ENCODE results near the gene UBE2M. TPM values are rescaled to one million over a fixed set of nuclear protein-coding genes. Genes with fewer than 3 reads are reported as not detected.

UBE2M gene
- total RNA-seq, 1 donor from 2014 or later = 78.3 TPM

GRCh38 chr19:58519355-58520256 lies 38.8 kb downstream of the UBE2M start, which contains the start of gene ZBTB45:
Gene ZBTB45 (minus strand): TSS chr19:58519810. CDS start chr19:58517673, 2,137 bp downstream.
- Mint-ChIP-seq H3K9me3 (ENCODE audit: unreplicated experiment) (no peaks in the 10 kb centered on the region), H3K36me3 (ENCODE audit: unreplicated experiment) (peaks cover 10% of the 10 kb centered on the region), H3K4me3 (ENCODE audit: unreplicated experiment) (peak within 1 kb of the TSS; percentile 97), H3K27me3 (ENCODE audit: unreplicated experiment) (no peaks in the 10 kb centered on the region), H3K27ac (ENCODE audit: unreplicated experiment) (peak within 1 kb of the TSS; percentile 98), H3K4me1 (ENCODE audit: unreplicated experiment) (peaks cover 28% of the 10 kb centered on the region)
- DNase-seq (ENCODE audit: extremely low spot score, unreplicated experiment) = peak; percentile 97
- TF ChIP-seq, protein P1, sequence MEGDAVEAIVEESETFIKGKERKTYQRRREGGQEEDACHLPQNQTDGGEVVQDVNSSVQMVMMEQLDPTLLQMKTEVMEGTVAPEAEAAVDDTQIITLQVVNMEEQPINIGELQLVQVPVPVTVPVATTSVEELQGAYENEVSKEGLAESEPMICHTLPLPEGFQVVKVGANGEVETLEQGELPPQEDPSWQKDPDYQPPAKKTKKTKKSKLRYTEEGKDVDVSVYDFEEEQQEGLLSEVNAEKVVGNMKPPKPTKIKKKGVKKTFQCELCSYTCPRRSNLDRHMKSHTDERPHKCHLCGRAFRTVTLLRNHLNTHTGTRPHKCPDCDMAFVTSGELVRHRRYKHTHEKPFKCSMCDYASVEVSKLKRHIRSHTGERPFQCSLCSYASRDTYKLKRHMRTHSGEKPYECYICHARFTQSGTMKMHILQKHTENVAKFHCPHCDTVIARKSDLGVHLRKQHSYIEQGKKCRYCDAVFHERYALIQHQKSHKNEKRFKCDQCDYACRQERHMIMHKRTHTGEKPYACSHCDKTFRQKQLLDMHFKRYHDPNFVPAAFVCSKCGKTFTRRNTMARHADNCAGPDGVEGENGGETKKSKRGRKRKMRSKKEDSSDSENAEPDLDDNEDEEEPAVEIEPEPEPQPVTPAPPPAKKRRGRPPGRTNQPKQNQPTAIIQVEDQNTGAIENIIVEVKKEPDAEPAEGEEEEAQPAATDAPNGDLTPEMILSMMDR (IDR thresholded peaks at IDR 0.05) = peak; percentile 69

DNA sequence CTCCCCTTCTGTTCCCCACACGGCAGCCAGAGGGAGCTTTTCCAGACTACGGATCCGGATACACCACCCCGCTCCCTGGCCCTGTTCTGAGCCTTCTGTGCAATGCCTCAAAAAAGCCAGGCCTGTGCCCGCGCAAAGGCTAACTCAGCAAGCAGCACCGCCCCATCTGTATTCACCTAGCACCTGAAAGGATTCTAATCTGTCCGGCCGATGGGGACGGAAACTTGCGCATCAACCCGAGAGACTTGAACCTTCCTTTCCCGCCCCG lies 39.4 kb downstream of the UBE2M start:
- no peaks in the 10 kb centered on the region for H3K9me3 Mint-ChIP-seq (ENCODE audit: unreplicated experiment)
- peak; percentile 89 for DNase-seq (ENCODE audit: extremely low spot score, unreplicated experiment)
- peak overlapping the region; percentile 97 for H3K4me3 Mint-ChIP-seq (ENCODE audit: unreplicated experiment)
- peak overlapping the region; percentile 98 for H3K27ac Mint-ChIP-seq (ENCODE audit: unreplicated experiment)
- no peaks in the 10 kb centered on the region for H3K27me3 Mint-ChIP-seq (ENCODE audit: unreplicated experiment)
- H3K4me1 Mint-ChIP-seq (ENCODE audit: unreplicated experiment) = peaks cover 30% of the 10 kb centered on the region
- TF ChIP-seq, protein P1 (IDR thresholded peaks at IDR 0.05) = peak; percentile 57
- H3K36me3 Mint-ChIP-seq (ENCODE audit: unreplicated experiment) = peaks cover 10% of the 10 kb centered on the region

- DNase-seq (ENCODE audit: extremely low spot score, unreplicated experiment) = no peak
- peak overlapping the region; percentile 98 for H3K27ac Mint-ChIP-seq (ENCODE audit: unreplicated experiment)
- TF ChIP-seq, protein P1 (IDR thresholded peaks at IDR 0.05) = no peak
Measured at GRCh38 chr19:58518256-58519086, 39.9 kb downstream of the UBE2M start.

GRCh38 chr19:58516964-58517833 lies 41.2 kb downstream of the UBE2M start:
- Mint-ChIP-seq H3K27ac (ENCODE audit: unreplicated experiment) (no peak overlapping the region), H3K36me3 (ENCODE audit: unreplicated experiment) (peaks cover 10% of the 10 kb centered on the region), H3K9me3 (ENCODE audit: unreplicated experiment) (no peaks in the 10 kb centered on the region), H3K4me1 (ENCODE audit: unreplicated experiment) (peaks cover 30% of the 10 kb centered on the region), H3K27me3 (ENCODE audit: unreplicated experiment) (no peaks in the 10 kb centered on the region), H3K4me3 (ENCODE audit: unreplicated experiment) (peak overlapping the region; percentile 38)
- TF ChIP-seq, protein P1 (IDR thresholded peaks at IDR 0.05) = no peak
- DNase-seq (ENCODE audit: extremely low spot score, unreplicated experiment) = no peak

More at GRCh38 chr19:58518256-58519086, 39.9 kb downstream of the UBE2M start:
- Mint-ChIP-seq H3K27me3 (ENCODE audit: unreplicated experiment) (no peaks in the 10 kb centered on the region), H3K9me3 (ENCODE audit: unreplicated experiment) (no peaks in the 10 kb centered on the region), H3K4me3 (ENCODE audit: unreplicated experiment) (peak overlapping the region; percentile 97), H3K36me3 (ENCODE audit: unreplicated experiment) (peaks cover 10% of the 10 kb centered on the region), H3K4me1 (ENCODE audit: unreplicated experiment) (peaks cover 30% of the 10 kb centered on the region)

All from osteocyte (in vitro differentiated cells).